ENCODE results near the gene FGF22.
"Not testable (repeated sequence)": the region's sequence is repeated elsewhere in the genome, so short reads cannot be mapped to it uniquely, and the experiment has no call there.

The FGF22 gene

GRCh38 chr19:639253-640160 lies at the start of gene FGF22:
Gene FGF22 (plus strand): TSS chr19:639879. CDS start chr19:639926, 47 bp downstream.
- DNase-seq, result peak; percentile 76

DNA sequence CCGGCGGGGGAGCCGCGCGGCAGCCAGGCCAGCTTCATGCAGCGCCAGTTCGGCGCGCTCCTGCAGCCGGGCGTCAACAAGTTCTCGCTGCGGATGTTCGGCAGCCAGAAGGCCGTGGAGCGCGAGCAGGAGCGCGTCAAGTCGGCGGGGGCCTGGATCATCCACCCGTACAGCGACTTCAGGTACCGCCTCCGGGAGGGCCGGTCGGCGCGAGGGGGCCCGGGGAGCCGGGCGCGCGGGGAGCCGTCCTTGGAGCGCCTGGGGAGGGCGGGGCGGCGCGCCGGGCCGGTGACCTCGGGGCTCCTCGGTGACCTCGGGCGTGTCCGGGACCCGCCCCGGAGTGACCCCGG lies 49.3 kb upstream of the FGF22 start:
- no peak for DNase-seq

GRCh38 chr19:590750-591098 lies 49.0 kb upstream of the FGF22 start:
- DNase-seq, result no peak

- DNase-seq, result no peak
Observed at GRCh38 chr19:591099-591958, 48.4 kb upstream of the FGF22 start.

- no peak for DNase-seq
Observed at GRCh38 chr19:592101-592500, 47.6 kb upstream of the FGF22 start.

GRCh38 chr19:593055-593454 lies 46.6 kb upstream of the FGF22 start:
- DNase-seq, result no peak

GRCh38 chr19:593505-593904 lies 46.2 kb upstream of the FGF22 start:
- no peak for DNase-seq

- DNase-seq, result no peak
Observed at GRCh38 chr19:594265-594870, 45.3 kb upstream of the FGF22 start.

DNA sequence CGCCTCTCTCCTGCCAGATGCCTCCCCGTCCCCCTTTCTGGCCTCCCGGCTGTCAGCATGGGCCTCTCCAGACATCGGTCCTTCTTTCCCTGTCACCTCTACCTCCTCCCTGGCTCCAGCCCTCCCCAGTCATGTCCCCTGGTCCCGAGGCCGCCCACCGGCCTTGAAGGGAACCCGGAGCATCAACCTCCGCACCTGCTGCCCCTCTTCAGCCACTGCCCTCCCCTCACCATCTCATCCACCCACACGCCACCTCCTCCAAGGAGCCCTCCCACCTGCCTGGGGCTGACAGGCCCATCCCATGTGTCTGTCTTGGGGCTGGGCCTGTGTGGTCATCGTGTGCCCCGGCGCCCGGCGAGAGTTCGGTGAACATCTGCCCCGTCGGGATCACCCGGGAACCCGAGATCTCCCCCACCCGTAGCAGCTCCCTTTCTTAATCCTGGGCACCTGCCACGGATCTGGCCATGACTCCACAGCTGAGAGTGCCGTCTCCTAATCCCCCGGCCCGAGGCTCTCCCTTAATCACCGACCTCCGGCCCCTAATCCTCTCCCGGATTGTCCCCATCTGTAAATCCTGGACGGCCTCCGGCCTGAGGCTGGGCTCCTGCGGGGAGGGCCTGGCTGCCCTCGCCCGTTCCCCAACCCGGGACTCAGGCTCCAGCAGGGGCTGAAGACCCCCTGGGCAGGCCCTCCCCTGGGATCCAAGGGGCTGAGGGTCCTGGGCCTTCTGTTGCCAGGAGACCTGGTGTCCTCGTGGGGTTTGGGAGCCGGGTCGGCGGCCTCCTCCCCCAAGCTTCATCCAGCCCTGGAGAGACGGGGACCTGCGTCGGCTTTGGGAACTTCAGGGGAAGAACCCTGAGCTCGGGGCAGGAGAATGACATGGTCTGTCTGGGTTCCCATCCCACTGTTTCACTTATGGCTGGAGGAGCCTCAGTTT lies 44.1 kb upstream of the FGF22 start:
- DNase-seq, result no peak

- DNase-seq, result no peak
Observed at GRCh38 chr19:596263-596655, 43.4 kb upstream of the FGF22 start.

- peak; percentile 53 for DNase-seq
Observed at GRCh38 chr19:597406-598315, 42.0 kb upstream of the FGF22 start.

DNA sequence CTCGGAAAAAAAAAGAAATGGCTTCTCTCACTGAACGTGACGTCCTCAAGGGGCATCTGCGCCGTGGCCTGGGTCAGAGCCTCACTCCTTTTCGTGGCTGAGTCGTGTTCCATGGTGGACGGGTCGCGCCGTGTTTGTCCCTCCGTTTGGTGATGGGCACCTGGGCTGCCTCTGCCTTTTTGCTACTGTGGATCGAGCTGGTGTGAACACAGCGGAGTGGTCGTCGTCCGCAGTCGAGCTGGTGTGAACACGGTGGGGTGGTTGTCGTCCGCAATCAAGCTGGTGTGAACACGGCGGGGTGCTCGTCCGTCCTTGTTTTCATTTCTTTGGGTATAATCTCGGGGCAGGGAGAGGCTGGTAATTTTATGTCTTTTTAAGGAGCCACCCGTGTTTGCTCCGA lies 38.4 kb upstream of the FGF22 start:
- DNase-seq, result no peak

GRCh38 chr19:601790-602189 lies 37.9 kb upstream of the FGF22 start:
- no peak for DNase-seq

- DNase-seq, result no peak
Observed at GRCh38 chr19:602391-603301, 37.0 kb upstream of the FGF22 start.

DNA sequence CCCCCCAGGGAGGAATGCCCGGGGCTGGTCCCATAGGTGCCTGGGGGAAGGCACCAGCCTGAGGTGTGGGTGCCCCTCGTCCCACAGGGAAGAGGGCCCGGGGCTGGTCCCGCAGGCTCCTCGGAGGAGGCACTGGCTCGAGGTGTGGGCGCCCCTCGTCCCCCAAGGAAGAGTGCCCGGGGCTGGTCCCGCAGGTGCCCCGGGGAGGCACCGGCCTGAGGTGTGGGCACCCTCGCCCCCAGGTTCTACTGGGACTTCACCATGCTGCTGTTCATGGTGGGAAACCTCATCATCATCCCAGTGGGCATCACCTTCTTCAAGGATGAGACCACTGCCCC lies 36.4 kb upstream of the FGF22 start:
- not testable (repeated sequence) for DNase-seq

DNA sequence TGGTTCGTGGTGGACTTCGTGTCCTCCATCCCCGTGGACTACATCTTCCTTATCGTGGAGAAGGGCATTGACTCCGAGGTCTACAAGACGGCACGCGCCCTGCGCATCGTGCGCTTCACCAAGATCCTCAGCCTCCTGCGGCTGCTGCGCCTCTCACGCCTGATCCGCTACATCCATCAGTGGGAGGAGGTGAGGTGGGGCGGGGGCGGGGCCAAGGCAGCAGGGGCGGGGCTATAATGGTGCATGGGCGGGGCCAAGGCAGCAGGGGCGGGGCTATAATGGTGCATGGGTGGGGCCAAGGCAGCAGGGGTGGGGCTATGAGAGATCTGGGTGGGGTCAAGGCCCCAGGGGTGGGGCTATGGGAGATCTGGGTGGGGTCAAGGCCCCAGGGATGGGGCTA lies 35.9 kb upstream of the FGF22 start:
- not testable (repeated sequence) for DNase-seq

- no peak for DNase-seq
Observed at GRCh38 chr19:604355-604754, 35.3 kb upstream of the FGF22 start.

DNA sequence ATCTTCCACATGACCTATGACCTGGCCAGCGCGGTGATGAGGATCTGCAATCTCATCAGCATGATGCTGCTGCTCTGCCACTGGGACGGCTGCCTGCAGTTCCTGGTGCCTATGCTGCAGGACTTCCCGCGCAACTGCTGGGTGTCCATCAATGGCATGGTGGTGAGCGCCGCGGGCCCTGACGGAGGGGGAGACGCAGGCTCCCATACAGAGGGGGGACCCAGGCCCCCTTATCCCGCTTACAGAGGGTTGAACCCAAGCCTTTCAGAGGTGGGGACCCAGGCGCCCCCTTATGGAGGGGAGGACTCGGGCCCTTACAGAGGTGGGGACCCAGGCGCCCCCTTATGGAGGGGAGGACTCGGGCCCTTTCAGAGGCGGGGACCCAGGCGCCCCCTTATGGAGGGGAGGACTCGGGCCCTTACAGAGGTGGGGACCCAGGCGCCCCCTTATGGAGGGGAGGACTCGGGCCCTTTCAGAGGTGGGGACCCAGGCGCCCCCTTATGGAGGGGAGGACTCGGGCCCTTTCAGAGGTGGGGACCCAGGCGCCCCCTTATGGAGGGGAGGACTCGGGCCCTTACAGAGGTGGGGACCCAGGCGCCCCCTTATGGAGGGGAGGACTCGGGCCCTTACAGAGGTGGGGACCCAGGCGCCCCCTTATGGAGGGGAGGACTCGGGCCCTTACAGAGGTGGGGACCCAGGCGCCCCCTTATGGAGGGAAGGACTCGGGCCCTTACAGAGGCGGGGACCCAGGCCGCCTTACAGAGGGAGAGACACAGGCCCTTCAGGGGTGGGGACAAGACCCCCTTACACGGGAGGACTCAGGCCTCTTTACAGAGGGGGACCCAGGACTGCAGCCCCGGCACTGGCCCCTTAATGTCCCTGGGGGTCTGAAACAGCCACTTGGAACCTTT lies 34.4 kb upstream of the FGF22 start:
- peak; percentile 31 for DNase-seq
